ENCODE data around the gene RSPO4.

Gene RSPO4

DNA sequence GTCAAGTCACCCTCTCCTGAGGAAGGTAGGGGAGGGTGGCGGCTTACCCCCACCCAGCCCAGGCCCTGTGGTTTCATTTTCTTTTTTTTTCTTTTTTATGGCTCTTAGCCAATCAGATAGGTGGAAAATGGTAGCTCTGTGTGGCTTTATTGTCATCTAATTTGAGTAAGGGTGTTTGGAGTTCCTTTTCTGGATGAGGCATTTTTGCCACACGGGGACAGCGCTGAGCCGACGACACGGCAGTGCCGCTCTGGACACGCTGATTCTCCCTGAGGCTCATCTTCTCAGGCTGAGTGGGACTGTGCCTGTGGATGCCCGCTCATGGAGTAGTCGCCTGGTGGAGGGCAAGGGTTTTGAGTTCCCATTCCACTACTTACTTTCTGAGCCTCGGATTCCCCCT is 48.4 kb downstream of the RSPO4 start:
- TF ChIP-seq, protein P1, sequence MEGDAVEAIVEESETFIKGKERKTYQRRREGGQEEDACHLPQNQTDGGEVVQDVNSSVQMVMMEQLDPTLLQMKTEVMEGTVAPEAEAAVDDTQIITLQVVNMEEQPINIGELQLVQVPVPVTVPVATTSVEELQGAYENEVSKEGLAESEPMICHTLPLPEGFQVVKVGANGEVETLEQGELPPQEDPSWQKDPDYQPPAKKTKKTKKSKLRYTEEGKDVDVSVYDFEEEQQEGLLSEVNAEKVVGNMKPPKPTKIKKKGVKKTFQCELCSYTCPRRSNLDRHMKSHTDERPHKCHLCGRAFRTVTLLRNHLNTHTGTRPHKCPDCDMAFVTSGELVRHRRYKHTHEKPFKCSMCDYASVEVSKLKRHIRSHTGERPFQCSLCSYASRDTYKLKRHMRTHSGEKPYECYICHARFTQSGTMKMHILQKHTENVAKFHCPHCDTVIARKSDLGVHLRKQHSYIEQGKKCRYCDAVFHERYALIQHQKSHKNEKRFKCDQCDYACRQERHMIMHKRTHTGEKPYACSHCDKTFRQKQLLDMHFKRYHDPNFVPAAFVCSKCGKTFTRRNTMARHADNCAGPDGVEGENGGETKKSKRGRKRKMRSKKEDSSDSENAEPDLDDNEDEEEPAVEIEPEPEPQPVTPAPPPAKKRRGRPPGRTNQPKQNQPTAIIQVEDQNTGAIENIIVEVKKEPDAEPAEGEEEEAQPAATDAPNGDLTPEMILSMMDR (conservative IDR thresholded peaks at IDR 0.05; ENCODE audit: low read depth, low read length) = no peak
- H2AFZ ChIP-seq (ENCODE audit: low read depth) = no peak overlapping the region
- H4K20me1 ChIP-seq (ENCODE audit: insufficient read depth) = no peaks in the 10 kb centered on the region
- no peaks in the 10 kb centered on the region for H3K36me3 ChIP-seq (ENCODE audit: insufficient read depth)
- H3K27ac ChIP-seq = no peak overlapping the region
- H3K4me1 ChIP-seq (ENCODE audit: low read depth, poor library complexity, severe bottlenecking) = peaks cover 8% of the 10 kb centered on the region
- H3K27me3 ChIP-seq (ENCODE audit: insufficient read depth, low read depth) = no peaks in the 10 kb centered on the region
- H3K9ac ChIP-seq = no peak overlapping the region
- no peak overlapping the region for H3K4me3 ChIP-seq (IDR thresholded peaks at IDR 0.05; ENCODE audit: insufficient read depth, low read depth, low read length)
- H3K79me2 ChIP-seq (ENCODE audit: insufficient read depth, low read depth) = no peaks in the 10 kb centered on the region
- H3K4me2 ChIP-seq = no peak overlapping the region

DNA sequence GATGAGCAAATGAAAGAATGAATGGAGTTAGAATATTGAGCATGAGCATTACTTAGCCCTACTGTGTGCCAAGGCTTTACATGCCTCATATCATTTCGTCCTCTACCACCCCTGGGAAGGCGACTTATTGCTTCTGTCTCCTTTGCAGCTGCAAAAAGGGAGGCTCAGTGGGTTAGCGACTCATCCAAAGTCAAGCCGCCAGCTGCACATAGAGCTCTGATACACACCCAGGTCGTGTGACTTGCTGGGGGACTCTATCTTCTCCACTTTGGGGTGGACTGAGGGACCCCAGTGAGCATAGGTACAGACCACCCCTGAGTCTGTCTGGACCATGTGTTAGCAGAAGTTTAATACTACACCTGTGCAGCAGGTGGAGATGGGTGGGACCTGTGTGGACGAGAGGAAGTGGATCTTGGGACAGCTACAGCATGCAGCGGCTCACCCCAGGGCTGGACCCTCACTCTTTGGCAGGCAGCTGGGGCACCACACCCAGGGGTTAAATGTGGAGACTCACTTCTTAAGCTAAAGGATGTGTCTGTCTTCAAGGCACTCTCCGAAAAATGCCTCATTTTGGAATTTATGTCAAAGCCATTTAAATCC is 49.8 kb downstream of the RSPO4 start:
- Histone ChIP-seq H3K4me3 (IDR thresholded peaks at IDR 0.05; ENCODE audit: insufficient read depth, low read depth, low read length) (no peak overlapping the region), H3K27ac (no peak overlapping the region), H3K79me2 (ENCODE audit: insufficient read depth, low read depth) (no peaks in the 10 kb centered on the region), H3K36me3 (ENCODE audit: insufficient read depth) (no peaks in the 10 kb centered on the region), H3K4me1 (ENCODE audit: low read depth, poor library complexity, severe bottlenecking) (peaks cover 8% of the 10 kb centered on the region), H3K27me3 (ENCODE audit: insufficient read depth, low read depth) (no peaks in the 10 kb centered on the region), H2AFZ (ENCODE audit: low read depth) (no peak overlapping the region), H3K9ac (no peak overlapping the region), H3K4me2 (no peak overlapping the region), H4K20me1 (ENCODE audit: insufficient read depth) (no peaks in the 10 kb centered on the region)
- TF ChIP-seq, protein P1 (conservative IDR thresholded peaks at IDR 0.05; ENCODE audit: low read depth, low read length) = no peak

DNA sequence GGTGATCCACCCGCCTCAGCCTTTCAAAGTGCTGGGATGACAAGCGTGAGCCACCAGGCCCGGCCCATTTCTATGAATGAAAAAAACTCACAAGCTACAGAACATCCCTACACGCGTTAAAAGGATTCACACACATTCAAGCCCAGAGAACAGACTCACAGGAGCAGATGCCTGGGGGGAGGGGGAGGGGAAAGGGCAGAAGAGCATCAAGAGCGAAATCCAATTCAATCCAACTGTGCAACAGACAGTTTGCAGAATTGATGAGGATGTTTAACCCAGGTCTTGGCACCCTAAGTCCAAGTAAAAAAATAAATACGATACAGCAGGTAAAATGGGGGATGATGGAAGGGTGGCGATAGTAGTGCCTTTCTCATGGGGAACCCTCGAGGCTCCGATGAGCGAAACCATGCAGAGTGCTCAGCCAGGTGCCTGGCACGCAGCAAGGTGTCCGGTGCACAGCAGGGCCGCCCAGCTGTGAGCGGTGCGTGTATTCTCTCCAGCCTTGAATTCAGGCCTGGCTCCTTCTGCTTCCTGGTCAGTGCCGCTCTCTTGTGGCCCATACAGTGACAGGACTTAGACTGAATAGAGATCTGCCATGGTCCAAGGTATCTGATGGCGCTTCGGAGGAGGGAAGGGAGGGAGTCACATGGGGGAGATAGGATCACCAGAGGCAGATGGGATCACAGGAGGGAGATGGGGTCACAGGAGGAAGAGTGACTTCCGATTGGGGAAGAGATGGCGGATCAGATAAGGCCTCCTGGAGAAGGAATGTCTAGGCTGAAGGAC is 50.5 kb downstream of the RSPO4 start:
- H2AFZ ChIP-seq (ENCODE audit: low read depth) = no peak overlapping the region
- H3K4me1 ChIP-seq (ENCODE audit: low read depth, poor library complexity, severe bottlenecking) = peaks cover 6% of the 10 kb centered on the region
- TF ChIP-seq, protein P1 (conservative IDR thresholded peaks at IDR 0.05; ENCODE audit: low read depth, low read length) = no peak
- no peak overlapping the region for H3K4me2 ChIP-seq
- H3K27ac ChIP-seq = no peak overlapping the region
- no peak overlapping the region for H3K4me3 ChIP-seq (IDR thresholded peaks at IDR 0.05; ENCODE audit: insufficient read depth, low read depth, low read length)
- H3K27me3 ChIP-seq (ENCODE audit: insufficient read depth, low read depth) = no peaks in the 10 kb centered on the region
- H3K79me2 ChIP-seq (ENCODE audit: insufficient read depth, low read depth) = no peaks in the 10 kb centered on the region
- H3K9ac ChIP-seq = no peak overlapping the region
- no peaks in the 10 kb centered on the region for H3K36me3 ChIP-seq (ENCODE audit: insufficient read depth)
- no peaks in the 10 kb centered on the region for H4K20me1 ChIP-seq (ENCODE audit: insufficient read depth)

DNA sequence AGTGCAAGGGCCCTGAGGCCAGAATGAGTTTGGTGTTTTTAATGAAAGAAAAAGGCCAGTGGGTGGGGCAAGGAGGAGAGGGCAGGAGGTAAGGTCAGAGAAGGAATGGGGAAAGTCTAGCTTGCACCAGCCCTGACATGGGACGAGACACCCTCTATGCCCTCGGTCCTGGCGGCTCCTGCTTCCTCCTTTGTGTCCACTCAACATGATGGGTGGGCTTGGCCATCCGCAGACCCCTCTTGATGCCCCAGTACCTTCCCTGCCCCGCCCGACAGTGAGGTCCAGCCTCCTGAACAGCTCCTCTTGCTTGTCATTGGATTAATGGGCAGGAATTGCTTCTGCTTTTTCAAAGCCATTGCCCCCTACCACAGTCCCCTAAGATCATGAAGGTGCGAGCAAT is 52.4 kb downstream of the RSPO4 start:
- H3K4me3 ChIP-seq (IDR thresholded peaks at IDR 0.05; ENCODE audit: insufficient read depth, low read depth, low read length) = no peak overlapping the region
- no peak overlapping the region for H3K27ac ChIP-seq
- no peak overlapping the region for H3K4me2 ChIP-seq
- no peaks in the 10 kb centered on the region for H3K36me3 ChIP-seq (ENCODE audit: insufficient read depth)
- no peaks in the 10 kb centered on the region for H3K27me3 ChIP-seq (ENCODE audit: insufficient read depth, low read depth)
- no peaks in the 10 kb centered on the region for H3K4me1 ChIP-seq (ENCODE audit: low read depth, poor library complexity, severe bottlenecking)
- no peak overlapping the region for H2AFZ ChIP-seq (ENCODE audit: low read depth)
- TF ChIP-seq, protein P1 (conservative IDR thresholded peaks at IDR 0.05; ENCODE audit: low read depth, low read length) = no peak
- no peaks in the 10 kb centered on the region for H3K79me2 ChIP-seq (ENCODE audit: insufficient read depth, low read depth)
- H4K20me1 ChIP-seq (ENCODE audit: insufficient read depth) = no peaks in the 10 kb centered on the region
- no peak overlapping the region for H3K9ac ChIP-seq
